WI38 (cell line): Measurements from ENCODE around the gene BHLHE41.

Experiments used
- H3K4me3 ChIP-seq: 2 replicates; pipeline ENCODE4 v1.5.1; 2011; ENCODE audit warnings: low read depth, mild to moderate bottlenecking, control low read depth, low read length
- CTCF ChIP-seq: IDR thresholded peaks from 2 replicates; pipeline ENCODE4 v1.5.1; 2012; ENCODE audit warnings: low read depth, mild to moderate bottlenecking, control low read depth, low read length

BHLHE41 gene

DNA sequence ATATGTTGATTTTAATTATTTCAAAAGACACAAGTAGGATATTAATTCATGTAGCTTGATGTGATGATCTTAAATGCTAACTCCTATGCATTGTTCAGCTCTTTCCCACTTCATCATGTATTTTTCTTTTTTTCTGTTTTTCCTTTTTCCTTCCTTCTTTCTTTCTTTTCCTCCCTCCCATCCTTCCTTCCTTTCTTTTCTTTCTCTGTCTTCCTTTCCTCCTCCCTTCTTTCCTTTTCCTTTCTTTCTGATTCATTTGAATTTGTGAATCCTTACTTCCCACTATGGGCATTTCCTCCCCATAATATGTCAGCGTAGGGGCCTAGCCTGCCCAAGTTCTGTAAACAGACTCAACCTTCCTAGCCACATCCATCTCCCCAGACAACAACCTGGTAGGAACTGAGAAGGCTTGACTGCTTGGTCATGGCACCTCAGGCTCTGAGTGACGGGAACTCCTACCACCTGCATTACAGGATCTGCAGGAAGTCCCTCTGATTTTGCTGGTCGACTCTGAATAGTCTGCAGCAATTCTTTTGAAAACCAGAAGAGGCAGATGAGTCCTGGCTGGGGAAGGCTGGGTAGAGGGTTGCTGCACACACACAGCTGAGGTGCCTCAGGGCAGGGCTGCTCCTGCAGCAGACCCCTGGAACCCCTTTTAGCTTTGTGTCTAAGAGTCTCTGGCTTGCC is 33.4 kb upstream of the BHLHE41 start:
- no peak for TF ChIP-seq CTCF
- H3K4me3 ChIP-seq: no peak overlapping the region

DNA sequence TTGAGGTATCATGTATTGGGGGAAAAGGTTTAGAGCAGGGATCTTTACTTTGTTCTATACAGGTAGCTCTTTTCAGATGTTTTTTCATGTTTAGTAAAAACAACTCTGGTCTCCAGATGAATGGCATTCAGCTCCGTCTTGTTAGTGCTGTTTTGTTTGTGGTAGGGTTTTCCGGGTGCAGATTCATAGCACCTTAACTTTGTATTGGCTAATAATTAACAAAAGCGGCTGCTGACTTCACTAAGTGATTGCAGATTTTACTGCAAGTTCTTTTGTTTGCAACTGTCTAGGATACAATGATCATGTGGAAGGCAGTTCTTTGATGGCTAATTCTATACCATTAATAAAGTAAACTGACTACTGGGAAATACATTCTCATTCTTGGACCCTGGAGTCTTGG is 32.2 kb upstream of the BHLHE41 start:
- H3K4me3 ChIP-seq: no peak overlapping the region
- no peak for TF ChIP-seq CTCF

DNA sequence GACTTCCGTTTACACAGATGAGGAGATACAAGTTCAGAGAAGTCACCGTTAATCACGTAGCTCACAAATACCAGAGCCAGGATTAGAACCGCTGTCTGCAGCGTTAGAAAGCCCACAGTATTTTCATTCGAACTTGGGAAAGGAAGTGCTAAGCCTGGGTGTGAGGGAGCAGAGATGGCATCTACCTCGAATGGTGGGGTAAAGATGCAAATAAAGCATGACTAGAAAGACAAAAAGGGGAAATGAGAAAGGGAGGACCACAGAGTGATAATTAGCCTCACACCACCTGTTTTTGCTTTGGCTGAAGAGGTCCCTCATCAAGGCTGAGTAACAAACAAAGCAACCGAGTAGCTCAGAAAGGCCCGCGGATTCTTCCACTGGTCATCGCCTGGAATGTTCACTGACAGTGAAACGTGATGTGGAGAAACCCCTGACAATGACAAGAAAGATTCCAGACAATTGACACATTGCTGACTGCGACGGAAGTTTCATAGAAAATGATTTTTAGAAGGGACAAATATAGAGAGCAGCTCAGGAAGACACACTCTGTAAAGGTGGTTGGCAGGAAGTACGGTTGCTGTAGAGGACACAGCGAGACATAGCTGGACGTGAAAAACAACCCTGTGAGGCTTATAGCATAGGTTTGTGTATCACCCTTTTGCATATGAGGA is 31.5 kb upstream of the BHLHE41 start:
- no peak for TF ChIP-seq CTCF

DNA sequence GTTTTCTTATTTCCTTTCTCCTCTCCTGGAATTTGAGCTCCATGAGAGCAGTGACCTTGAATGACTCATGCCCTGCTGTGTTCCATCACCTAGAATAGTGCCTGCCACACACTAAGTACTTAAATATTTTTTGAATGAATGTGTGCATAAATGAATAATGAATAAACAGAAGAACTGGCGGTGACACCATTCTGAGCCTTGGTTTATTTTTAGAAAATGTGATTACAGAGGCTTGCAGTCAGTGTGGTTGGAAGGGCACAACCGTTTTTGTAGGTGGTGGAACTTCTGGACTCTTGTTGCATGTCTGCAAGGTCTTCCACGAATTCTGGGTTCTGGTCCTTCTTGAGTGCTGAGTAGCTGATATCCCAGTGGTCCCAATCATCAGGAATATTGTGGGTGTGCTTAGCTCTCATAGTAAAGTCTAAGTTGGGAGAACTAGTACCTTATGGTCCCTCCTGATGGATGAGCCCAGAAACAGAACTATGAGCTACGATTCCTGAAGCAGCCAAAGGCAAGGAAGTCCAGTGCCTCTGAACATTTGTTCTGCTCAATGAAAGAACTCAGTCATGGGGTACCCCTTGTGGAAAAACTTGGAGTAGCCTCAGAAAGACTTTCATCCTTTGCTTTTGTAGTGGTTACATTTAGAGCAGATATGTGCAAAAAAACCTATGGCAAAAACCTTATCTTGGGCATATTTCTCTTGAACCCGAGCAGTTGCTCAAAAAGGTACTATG is 28.8 kb upstream of the BHLHE41 start:
- TF ChIP-seq CTCF: no peak
- H3K4me3 ChIP-seq: no peak overlapping the region

More for the DNA sequence above, 31.5 kb upstream of the BHLHE41 start:
- no peak overlapping the region for H3K4me3 ChIP-seq

DNA sequence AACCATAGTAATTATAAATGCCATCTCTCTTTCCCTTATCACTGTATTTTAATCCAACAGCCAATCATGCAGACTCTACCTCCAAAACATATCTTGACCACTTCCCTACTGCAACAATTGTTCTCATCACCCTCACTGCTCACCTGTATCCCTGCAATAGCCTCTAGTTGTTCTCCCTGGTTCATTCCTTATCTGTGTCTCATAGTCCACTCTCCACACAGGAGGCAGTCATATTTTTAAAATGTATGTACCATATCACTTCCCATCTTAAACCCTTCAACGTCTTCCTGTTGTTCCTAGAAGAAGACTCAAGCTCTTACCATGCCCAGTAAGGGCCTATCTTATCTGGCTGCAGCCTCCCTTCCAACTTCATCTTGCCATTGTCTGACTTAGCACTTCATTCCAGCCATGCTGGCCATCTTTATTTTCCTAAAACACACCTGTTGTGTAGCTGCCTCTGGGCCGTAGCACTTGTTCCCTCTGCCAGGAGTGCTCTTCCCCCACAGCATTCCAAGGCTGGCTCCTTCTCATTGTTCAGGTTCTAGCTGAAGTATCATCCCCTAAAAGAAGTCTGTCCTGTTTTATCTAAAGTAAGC is 27.8 kb upstream of the BHLHE41 start:
- TF ChIP-seq CTCF: no peak
- H3K4me3 ChIP-seq: no peak overlapping the region

DNA sequence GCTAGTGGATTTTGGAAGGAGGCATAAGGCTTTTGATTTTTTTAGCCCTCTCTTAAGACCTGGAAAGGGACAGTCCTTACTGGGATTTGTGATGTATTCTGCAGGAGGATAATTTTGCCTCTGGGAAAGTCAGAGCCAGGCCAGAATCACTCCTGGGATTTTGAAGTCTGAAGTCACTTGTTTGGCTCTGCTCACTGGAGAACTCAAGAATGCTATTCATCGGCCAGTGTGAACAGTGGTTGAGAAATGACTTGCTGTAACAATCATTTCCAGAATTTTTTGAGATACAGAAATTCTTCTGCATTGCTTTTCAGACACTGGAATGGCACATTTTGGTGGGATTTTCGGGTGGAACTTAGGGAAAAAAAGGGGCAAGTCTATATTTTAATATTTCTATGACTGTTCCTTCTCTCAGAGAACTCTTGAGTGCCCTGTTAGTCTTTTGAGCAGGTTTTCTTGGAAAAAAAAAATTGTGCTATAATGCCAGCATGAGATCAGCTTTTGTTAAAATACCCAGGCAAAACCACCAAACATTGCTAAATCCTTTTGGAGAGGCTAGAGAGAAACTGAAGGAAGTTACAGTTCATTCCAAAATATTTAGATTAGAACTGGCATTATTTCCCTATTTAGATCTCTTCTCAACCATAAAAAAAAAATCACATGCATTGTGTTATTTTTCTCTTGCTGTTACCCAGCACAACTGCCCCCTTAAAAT is 26.1 kb upstream of the BHLHE41 start:
- no peak for TF ChIP-seq CTCF
- no peak overlapping the region for H3K4me3 ChIP-seq
